ENCODE data around the gene PRR3. TPM values are rescaled to one million over a fixed set of nuclear protein-coding genes. Genes with fewer than 3 reads are reported as not detected.

Gene PRR3
- total and polyA plus RNA-seq, 4 donors, result 2.1 to 3.2 (median 2.4) TPM

- 10% methylated on average over 6 of the region's 6 CpGs for WGBS
- Histone ChIP-seq H3K27me3 (ENCODE audit: control insufficient read depth in 4 of 4, insufficient read depth in 4 of 4, low read length in 3 of 4) (no peaks in the 10 kb centered on the region), H3K4me3 (ENCODE audit: low read depth in 1 of 3, low read length in 3 of 3) (peak overlapping the region; percentile 85 to 98 (median 85)), H3K36me3 (ENCODE audit: control insufficient read depth in 4 of 4, insufficient read depth in 3 of 4, low read depth in 1 of 4, low read length in 3 of 4) (peaks cover 0 to 16% (median 10%) of the 10 kb centered on the region in 4 donors), H3K9me3 (ENCODE audit: control insufficient read depth in 4 of 4, low read length in 3 of 4) (no peaks in the 10 kb centered on the region), H3K27ac (ENCODE audit: low read depth in 1 of 2, low read length in 2 of 2) (peak overlapping the region; percentile 99), H3K4me1 (ENCODE audit: control insufficient read depth in 4 of 4, insufficient read depth in 4 of 4, low read length in 3 of 4) (peaks cover 8 to 41% (median 28%) of the 10 kb centered on the region in 4 donors), H3K9ac (ENCODE audit: low read depth in 1 of 2, low read length in 2 of 2) (peak overlapping the region; percentile 71 to 85)
- no peak for TF ChIP-seq FOXA2 (IDR thresholded peaks at IDR 0.05)
- TF ChIP-seq EGR1 (IDR thresholded peaks at IDR 0.05; ENCODE audit: low read depth in 2 of 2), result peak in 1 of 2 donors; percentile 14
- no peak for DNase-seq (ENCODE audit: low spot score)
Observed at GRCh38 chr6:30557683-30557981, 537 bp downstream of the PRR3 start.

GRCh38 chr6:30560930-30561329 is 3.8 kb downstream of the PRR3 start:
- H3K36me3 ChIP-seq (ENCODE audit: control insufficient read depth in 4 of 4, insufficient read depth in 3 of 4, low read depth in 1 of 4, low read length in 3 of 4), result peaks cover 0 to 11% (median 4%) of the 10 kb centered on the region in 4 donors
- H3K9ac ChIP-seq (ENCODE audit: low read depth in 1 of 2, low read length in 2 of 2), result no peak overlapping the region
- 99% methylated on average over 3 of the region's 3 CpGs for WGBS
- no peaks in the 10 kb centered on the region for H3K9me3 ChIP-seq (ENCODE audit: control insufficient read depth in 4 of 4, low read length in 3 of 4)
- no peak for TF ChIP-seq HNF4A (conservative IDR thresholded peaks at IDR 0.05)
- TF ChIP-seq YY1 (IDR thresholded peaks at IDR 0.05), result no peak
- no peak for TF ChIP-seq ATF3 (IDR thresholded peaks at IDR 0.05)
- TF ChIP-seq FOXA2 (IDR thresholded peaks at IDR 0.05), result no peak
- TF ChIP-seq RAD21 (IDR thresholded peaks at IDR 0.05), result no peak
- TF ChIP-seq NR2F2 (IDR thresholded peaks at IDR 0.05), result no peak
- TF ChIP-seq SP1 (IDR thresholded peaks at IDR 0.05), result no peak
- TF ChIP-seq GABPA (IDR thresholded peaks at IDR 0.05 in 1 of 2, conservative IDR thresholded peaks at IDR 0.05 in 1 of 2), result no peak
- TF ChIP-seq MAX (IDR thresholded peaks at IDR 0.05), result no peak
- no peak for TF ChIP-seq EGR1 (IDR thresholded peaks at IDR 0.05; ENCODE audit: low read depth in 2 of 2)
- no peak for TF ChIP-seq HNF4G (IDR thresholded peaks at IDR 0.05)
- no peak for TF ChIP-seq ZBTB33 (IDR thresholded peaks at IDR 0.05)
- TF ChIP-seq FOXA1 (IDR thresholded peaks at IDR 0.05), result no peak
- no peak for TF ChIP-seq REST (IDR thresholded peaks at IDR 0.05)
- no peak for TF ChIP-seq TAF1 (conservative IDR thresholded peaks at IDR 0.05)
- no peak for TF ChIP-seq CTCF (IDR thresholded peaks at IDR 0.05; ENCODE audit: low read depth, low read length, missing input control)
- TF ChIP-seq RXRA (IDR thresholded peaks at IDR 0.05), result no peak
- no peak for DNase-seq (ENCODE audit: low spot score)
- no peaks in the 10 kb centered on the region for H3K27me3 ChIP-seq (ENCODE audit: control insufficient read depth in 4 of 4, insufficient read depth in 4 of 4, low read length in 3 of 4)
- H3K4me3 ChIP-seq (ENCODE audit: low read depth in 1 of 3, low read length in 3 of 3), result no peak overlapping the region
- H3K4me1 ChIP-seq (ENCODE audit: control insufficient read depth in 4 of 4, insufficient read depth in 4 of 4, low read length in 3 of 4), result peaks cover 7 to 55% (median 42%) of the 10 kb centered on the region in 4 donors
- H3K27ac ChIP-seq (ENCODE audit: low read depth in 1 of 2, low read length in 2 of 2), result no peak overlapping the region
